Activated T-helper 17 cell treated with anti-CD3 and anti-CD28 coated beads, Interleukin-2, amount 50 U/mL, for 72 hours (primary cell): ENCODE results near the gene ZNF764. TPM values are rescaled to one million over a fixed set of nuclear protein-coding genes. Genes with fewer than 3 reads are reported as not detected.

ENCODE experiments used
- ATAC-seq: fragments of 150-1000 bp; cut with Tn5 transposase; replicated peaks from 2 replicates; pipeline ENCODE4 v1.10.0; 2021; ENCODE audit warnings: mild to moderate bottlenecking, moderate library complexity
- H3K27ac Mint-ChIP-seq: one replicate; pipeline ENCODE4 v1.8.0; 2022; ENCODE audit warnings: mixed read lengths
- H3K27me3 Mint-ChIP-seq: one replicate; pipeline ENCODE4 v1.8.0; 2022; ENCODE audit warnings: mixed read lengths
- H3K36me3 Mint-ChIP-seq: one replicate; pipeline ENCODE4 v1.8.0; 2022; ENCODE audit warnings: low read depth, mild to moderate bottlenecking, mixed read lengths
- H3K4me1 Mint-ChIP-seq: one replicate; pipeline ENCODE4 v1.8.0; 2022; ENCODE audit warnings: mixed read lengths
- H3K4me3 Mint-ChIP-seq: one replicate; pipeline ENCODE4 v1.8.0; 2022; ENCODE audit warnings: mild to moderate bottlenecking, mixed read lengths
- H3K9me3 Mint-ChIP-seq: one replicate; pipeline ENCODE4 v1.8.0; 2022; ENCODE audit warnings: mixed read lengths
- total RNA-seq, 2 donors: library from RNA; stranded (reverse); gene quantifications; one replicate each; pipeline ENCODE4 v1.2.3, GENCODE V29; 2022

ZNF764 gene
- total RNA-seq, 2 donors from 2014 or later = 13.8 to 14.1 TPM

GRCh38 chr16:30565526-30565925, 7.4 kb upstream of the ZNF764 start:
- no peaks in the 10 kb centered on the region for H3K9me3 Mint-ChIP-seq
- H3K27me3 Mint-ChIP-seq = no peaks in the 10 kb centered on the region
- ATAC-seq = no peak
- H3K27ac Mint-ChIP-seq = no peak overlapping the region
- no peak overlapping the region for H3K4me3 Mint-ChIP-seq
- H3K4me1 Mint-ChIP-seq = peaks cover 20% of the 10 kb centered on the region
- H3K36me3 Mint-ChIP-seq = no peaks in the 10 kb centered on the region

GRCh38 chr16:30562021-30562420, 3.8 kb upstream of the ZNF764 start:
- peak overlapping the region; percentile 79 for H3K27ac Mint-ChIP-seq
- no peaks in the 10 kb centered on the region for H3K27me3 Mint-ChIP-seq
- peak overlapping the region; percentile 80 for H3K4me3 Mint-ChIP-seq
- peaks cover 11% of the 10 kb centered on the region for H3K36me3 Mint-ChIP-seq
- no peaks in the 10 kb centered on the region for H3K9me3 Mint-ChIP-seq
- H3K4me1 Mint-ChIP-seq = peaks cover 14% of the 10 kb centered on the region
- no peak for ATAC-seq

GRCh38 chr16:30561089-30561816, 3.1 kb upstream of the ZNF764 start:
- Mint-ChIP-seq H3K9me3 (no peaks in the 10 kb centered on the region), H3K36me3 (peaks cover 18% of the 10 kb centered on the region), H3K27me3 (no peaks in the 10 kb centered on the region), H3K4me3 (peak overlapping the region; percentile 80), H3K27ac (peak overlapping the region; percentile 79), H3K4me1 (peaks cover 7% of the 10 kb centered on the region)
- no peak for ATAC-seq

- peak overlapping the region; percentile 89 for H3K27ac Mint-ChIP-seq
- H3K4me3 Mint-ChIP-seq = peak overlapping the region; percentile 87
- H3K4me1 Mint-ChIP-seq = peaks cover 9% of the 10 kb centered on the region
- H3K9me3 Mint-ChIP-seq = no peaks in the 10 kb centered on the region
- H3K36me3 Mint-ChIP-seq = peaks cover 34% of the 10 kb centered on the region
- ATAC-seq = no peak
- H3K27me3 Mint-ChIP-seq = no peaks in the 10 kb centered on the region
Measured at GRCh38 chr16:30559690-30560089, 1.5 kb upstream of the ZNF764 start.

GRCh38 chr16:30558789-30559377, 709 bp upstream of the ZNF764 start:
- Mint-ChIP-seq H3K27ac (peak overlapping the region; percentile 89), H3K9me3 (no peaks in the 10 kb centered on the region), H3K4me1 (peaks cover 14% of the 10 kb centered on the region), H3K4me3 (peak overlapping the region; percentile 87), H3K27me3 (no peaks in the 10 kb centered on the region), H3K36me3 (peaks cover 42% of the 10 kb centered on the region)
- no peak for ATAC-seq

GRCh38 chr16:30557707-30557956, 542 bp downstream of the ZNF764 start:
- H3K9me3 Mint-ChIP-seq = no peaks in the 10 kb centered on the region
- ATAC-seq = no peak
- peaks cover 24% of the 10 kb centered on the region for H3K4me1 Mint-ChIP-seq
- peaks cover 51% of the 10 kb centered on the region for H3K36me3 Mint-ChIP-seq
- no peaks in the 10 kb centered on the region for H3K27me3 Mint-ChIP-seq
- peak overlapping the region; percentile 89 for H3K27ac Mint-ChIP-seq
- H3K4me3 Mint-ChIP-seq = peak overlapping the region; percentile 87

- ATAC-seq = no peak
- H3K27me3 Mint-ChIP-seq = no peaks in the 10 kb centered on the region
Measured at GRCh38 chr16:30556125-30556473, 2.1 kb downstream of the ZNF764 start.

GRCh38 chr16:30555315-30556124, 2.7 kb downstream of the ZNF764 start:
- Mint-ChIP-seq H3K4me3 (peak overlapping the region; percentile 87), H3K4me1 (peaks cover 33% of the 10 kb centered on the region), H3K9me3 (no peaks in the 10 kb centered on the region), H3K36me3 (peaks cover 56% of the 10 kb centered on the region), H3K27me3 (no peaks in the 10 kb centered on the region), H3K27ac (peak overlapping the region; percentile 89)
- no peak for ATAC-seq

More at GRCh38 chr16:30556125-30556473, 2.1 kb downstream of the ZNF764 start:
- H3K4me1 Mint-ChIP-seq = peaks cover 31% of the 10 kb centered on the region
- peak overlapping the region; percentile 87 for H3K4me3 Mint-ChIP-seq
- peaks cover 56% of the 10 kb centered on the region for H3K36me3 Mint-ChIP-seq
- H3K27ac Mint-ChIP-seq = peak overlapping the region; percentile 89
- no peaks in the 10 kb centered on the region for H3K9me3 Mint-ChIP-seq

GRCh38 chr16:30554557-30555314, 3.4 kb downstream of the ZNF764 start:
- Mint-ChIP-seq H3K27ac (peak overlapping the region; percentile 96), H3K4me1 (peaks cover 33% of the 10 kb centered on the region), H3K9me3 (no peaks in the 10 kb centered on the region), H3K4me3 (peak overlapping the region; percentile 87), H3K27me3 (no peaks in the 10 kb centered on the region), H3K36me3 (peaks cover 56% of the 10 kb centered on the region)
- no peak for ATAC-seq

GRCh38 chr16:30553393-30553899, 4.7 kb downstream of the ZNF764 start:
- Mint-ChIP-seq H3K4me3 (peak overlapping the region; percentile 84), H3K36me3 (peaks cover 51% of the 10 kb centered on the region)

GRCh38 chr16:30552956-30553355, 5.2 kb downstream of the ZNF764 start:
- no peaks in the 10 kb centered on the region for H3K9me3 Mint-ChIP-seq
- H3K4me1 Mint-ChIP-seq = peaks cover 34% of the 10 kb centered on the region
- H3K36me3 Mint-ChIP-seq = peaks cover 51% of the 10 kb centered on the region
- H3K27me3 Mint-ChIP-seq = no peaks in the 10 kb centered on the region
- H3K27ac Mint-ChIP-seq = peak overlapping the region; percentile 96
- no peak for ATAC-seq
- H3K4me3 Mint-ChIP-seq = peak overlapping the region; percentile 84

More at GRCh38 chr16:30553393-30553899, 4.7 kb downstream of the ZNF764 start:
- no peaks in the 10 kb centered on the region for H3K27me3 Mint-ChIP-seq
- H3K9me3 Mint-ChIP-seq = no peaks in the 10 kb centered on the region
- peak overlapping the region; percentile 96 for H3K27ac Mint-ChIP-seq
- no peak for ATAC-seq
- H3K4me1 Mint-ChIP-seq = peaks cover 33% of the 10 kb centered on the region

GRCh38 chr16:30551781-30552180, 6.4 kb downstream of the ZNF764 start:
- H3K4me1 Mint-ChIP-seq = peaks cover 34% of the 10 kb centered on the region
- peaks cover 43% of the 10 kb centered on the region for H3K36me3 Mint-ChIP-seq
- ATAC-seq = peak; percentile 87

GRCh38 chr16:30548416-30549253, 9.5 kb downstream of the ZNF764 start:
- ATAC-seq = no peak
- peaks cover 29% of the 10 kb centered on the region for H3K4me1 Mint-ChIP-seq
- peaks cover 12% of the 10 kb centered on the region for H3K36me3 Mint-ChIP-seq
- H3K27me3 Mint-ChIP-seq = no peaks in the 10 kb centered on the region
- no peaks in the 10 kb centered on the region for H3K9me3 Mint-ChIP-seq
- H3K4me3 Mint-ChIP-seq = peak overlapping the region; percentile 0
- H3K27ac Mint-ChIP-seq = peak overlapping the region; percentile 58

More at GRCh38 chr16:30551781-30552180, 6.4 kb downstream of the ZNF764 start:
- H3K27me3 Mint-ChIP-seq = no peaks in the 10 kb centered on the region
- H3K9me3 Mint-ChIP-seq = no peaks in the 10 kb centered on the region
- peak overlapping the region; percentile 84 for H3K4me3 Mint-ChIP-seq
- peak overlapping the region; percentile 96 for H3K27ac Mint-ChIP-seq
